ENCODE data around the gene SEMA3F.
A peak's percentile ranks its signal among the peaks of the same experiment; 100 is the strongest.
"Not testable (repeated sequence)": the region's sequence is repeated elsewhere in the genome, so short reads cannot be mapped to it uniquely, and the experiment has no call there.

SEMA3F gene

DNA sequence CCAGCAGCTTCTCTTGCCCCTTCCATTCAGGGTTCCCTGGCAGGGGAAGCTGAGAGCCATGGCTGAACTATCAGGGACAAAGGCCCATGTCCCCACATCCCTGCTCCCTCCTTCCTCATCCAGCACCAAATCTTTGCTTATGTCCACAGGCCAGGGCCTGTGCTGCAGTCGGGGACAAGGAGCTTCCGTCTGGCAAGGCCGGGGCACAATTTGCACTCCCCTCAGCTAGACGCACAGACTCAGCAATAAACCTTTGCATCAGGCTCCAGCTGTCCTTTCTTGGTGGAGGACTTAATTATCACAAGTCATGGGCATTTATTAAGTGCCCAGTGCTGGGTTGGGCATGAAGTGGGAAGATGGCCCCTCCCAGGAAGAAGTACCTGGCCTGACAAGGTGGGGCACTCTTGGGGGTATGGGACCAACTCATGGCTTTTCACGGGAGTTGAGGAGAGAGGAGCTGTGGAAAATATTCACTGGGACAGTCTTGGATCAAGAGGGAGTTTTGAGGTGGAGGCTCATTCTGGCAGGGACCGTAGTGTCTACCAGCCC, 41.2 kb downstream of the SEMA3F start:
- ATAC-seq = no peak
- peaks cover 8% of the 10 kb centered on the region for H3K4me1 Mint-ChIP-seq
- H3K4me3 Mint-ChIP-seq = no peak overlapping the region

DNA sequence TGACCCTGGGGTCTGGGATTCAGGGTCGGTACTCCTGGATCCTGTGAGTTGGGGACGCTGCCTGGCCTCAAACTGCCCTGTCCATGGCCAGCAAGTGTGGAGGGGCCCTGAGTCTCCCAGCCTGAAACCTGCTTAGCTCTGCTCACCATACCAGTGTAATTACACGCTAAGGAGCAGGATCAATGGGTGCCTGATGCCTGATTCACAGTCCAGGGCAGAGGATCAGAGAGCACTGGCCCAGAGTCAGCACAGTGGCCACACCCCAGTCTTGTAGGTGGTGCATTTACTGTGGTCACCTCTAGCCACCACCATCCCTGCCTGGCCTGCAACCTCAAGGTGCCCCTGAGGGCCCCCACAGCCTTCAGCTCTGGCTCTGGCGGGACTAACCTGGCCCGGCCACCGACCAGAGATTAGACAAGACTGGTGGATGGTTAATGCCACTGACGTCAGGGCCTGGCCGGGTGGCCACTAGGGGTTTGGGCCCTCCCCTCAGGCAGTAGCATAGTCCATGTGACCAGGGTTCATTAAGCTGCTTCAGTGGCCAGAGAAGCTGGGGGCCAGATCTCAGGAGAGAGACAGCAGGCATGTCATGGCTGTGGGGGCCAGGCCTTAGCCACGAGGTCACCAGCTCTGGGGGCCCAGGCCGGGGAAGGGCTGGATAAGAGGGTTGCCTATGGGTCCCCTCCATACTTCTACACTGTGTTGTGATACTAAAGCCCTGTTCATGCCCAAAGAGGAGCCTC, 46.6 kb downstream of the SEMA3F start:
- H3K36me3 Mint-ChIP-seq = no peaks in the 10 kb centered on the region
- no peak overlapping the region for H3K4me3 Mint-ChIP-seq
- peaks cover 73% of the 10 kb centered on the region for H3K27me3 Mint-ChIP-seq
- no peak overlapping the region for H3K27ac Mint-ChIP-seq
- ATAC-seq = no peak
- H3K9me3 Mint-ChIP-seq = no peaks in the 10 kb centered on the region
- H3K4me1 Mint-ChIP-seq = no peaks in the 10 kb centered on the region

More for the DNA sequence above, 41.2 kb downstream of the SEMA3F start:
- H3K9me3 Mint-ChIP-seq = no peaks in the 10 kb centered on the region
- no peaks in the 10 kb centered on the region for H3K36me3 Mint-ChIP-seq
- no peak overlapping the region for H3K27ac Mint-ChIP-seq
- H3K27me3 Mint-ChIP-seq = peaks cover 42% of the 10 kb centered on the region

DNA sequence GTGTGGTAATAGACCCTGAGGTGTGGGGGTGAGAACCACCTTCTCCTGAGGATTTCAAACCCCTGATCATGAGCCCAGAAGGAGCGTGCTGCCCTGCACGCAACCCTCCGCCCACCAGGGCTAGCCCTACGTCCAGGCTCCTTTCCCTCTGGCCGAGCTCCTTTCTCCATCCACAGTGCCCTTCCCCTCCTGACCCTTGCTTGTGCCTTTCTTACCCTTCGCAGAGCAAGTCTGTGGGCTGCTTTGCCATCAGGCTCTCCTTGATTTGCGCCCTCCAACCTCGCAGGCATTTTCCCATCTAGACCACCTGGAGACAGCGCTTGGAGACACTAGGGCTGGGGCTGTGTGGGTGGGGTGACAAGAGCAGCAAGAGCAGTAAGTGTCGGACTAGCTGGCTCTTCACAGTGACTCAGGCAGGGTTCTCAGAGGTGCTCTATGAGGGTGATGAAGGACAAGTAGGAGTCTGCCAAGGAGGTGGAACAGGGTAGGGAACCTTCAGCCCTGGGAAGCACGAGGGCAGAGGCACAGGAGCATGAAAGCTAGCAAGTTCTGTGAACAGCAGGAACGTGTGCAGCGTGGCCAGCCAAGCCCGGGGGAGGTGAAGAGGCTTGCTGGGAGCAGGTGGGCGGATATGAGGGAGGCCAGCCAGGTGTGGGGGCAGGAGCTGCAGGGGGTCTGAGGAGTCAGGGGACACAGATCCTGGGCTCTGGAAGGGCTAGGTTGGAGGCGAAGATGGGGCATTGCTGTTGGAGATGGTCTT, 47.4 kb downstream of the SEMA3F start:
- no peak for ATAC-seq
- H3K27me3 Mint-ChIP-seq = peaks cover 79% of the 10 kb centered on the region
- no peak overlapping the region for H3K27ac Mint-ChIP-seq
- H3K36me3 Mint-ChIP-seq = no peaks in the 10 kb centered on the region
- no peak overlapping the region for H3K4me3 Mint-ChIP-seq
- no peaks in the 10 kb centered on the region for H3K4me1 Mint-ChIP-seq
- H3K9me3 Mint-ChIP-seq = no peaks in the 10 kb centered on the region

DNA sequence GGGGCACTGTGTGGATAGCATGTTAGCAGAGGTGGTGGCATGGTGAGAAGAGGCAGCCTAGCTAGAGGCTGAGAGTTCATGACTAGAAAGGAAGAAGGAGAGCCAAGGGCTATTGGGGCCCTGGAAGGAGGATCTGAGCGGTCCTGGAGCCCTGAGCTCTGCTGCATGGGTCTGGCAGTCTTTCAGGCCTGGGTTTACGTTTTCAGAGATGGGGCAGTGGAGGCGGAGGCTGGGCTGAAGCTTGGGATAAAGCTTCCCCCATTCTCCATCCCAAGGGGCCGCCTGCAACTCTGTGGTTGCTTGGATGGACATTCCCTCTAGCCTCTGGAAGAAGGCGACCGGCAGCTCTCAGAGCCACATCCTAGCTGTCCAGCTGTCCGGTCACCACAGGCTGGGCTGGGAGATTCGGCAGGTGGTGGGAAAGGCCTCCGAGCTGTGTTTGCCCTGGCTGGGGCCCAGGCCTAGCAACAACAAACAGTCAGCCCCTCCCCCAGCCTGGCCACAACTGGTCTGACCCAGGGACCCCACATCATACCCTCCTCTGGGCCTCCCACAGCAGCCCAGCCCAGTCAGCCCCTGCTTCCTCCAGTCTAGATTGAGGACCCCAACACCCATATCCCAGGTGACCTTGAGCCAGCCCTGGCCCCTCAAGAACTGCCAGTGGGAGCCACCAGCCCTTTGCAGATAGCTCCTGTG, 48.1 kb downstream of the SEMA3F start:
- ATAC-seq = no peak
- Mint-ChIP-seq H3K9me3 (no peaks in the 10 kb centered on the region), H3K27ac (no peak overlapping the region), H3K36me3 (no peaks in the 10 kb centered on the region), H3K4me3 (no peak overlapping the region), H3K4me1 (no peaks in the 10 kb centered on the region), H3K27me3 (peaks cover 85% of the 10 kb centered on the region)

DNA sequence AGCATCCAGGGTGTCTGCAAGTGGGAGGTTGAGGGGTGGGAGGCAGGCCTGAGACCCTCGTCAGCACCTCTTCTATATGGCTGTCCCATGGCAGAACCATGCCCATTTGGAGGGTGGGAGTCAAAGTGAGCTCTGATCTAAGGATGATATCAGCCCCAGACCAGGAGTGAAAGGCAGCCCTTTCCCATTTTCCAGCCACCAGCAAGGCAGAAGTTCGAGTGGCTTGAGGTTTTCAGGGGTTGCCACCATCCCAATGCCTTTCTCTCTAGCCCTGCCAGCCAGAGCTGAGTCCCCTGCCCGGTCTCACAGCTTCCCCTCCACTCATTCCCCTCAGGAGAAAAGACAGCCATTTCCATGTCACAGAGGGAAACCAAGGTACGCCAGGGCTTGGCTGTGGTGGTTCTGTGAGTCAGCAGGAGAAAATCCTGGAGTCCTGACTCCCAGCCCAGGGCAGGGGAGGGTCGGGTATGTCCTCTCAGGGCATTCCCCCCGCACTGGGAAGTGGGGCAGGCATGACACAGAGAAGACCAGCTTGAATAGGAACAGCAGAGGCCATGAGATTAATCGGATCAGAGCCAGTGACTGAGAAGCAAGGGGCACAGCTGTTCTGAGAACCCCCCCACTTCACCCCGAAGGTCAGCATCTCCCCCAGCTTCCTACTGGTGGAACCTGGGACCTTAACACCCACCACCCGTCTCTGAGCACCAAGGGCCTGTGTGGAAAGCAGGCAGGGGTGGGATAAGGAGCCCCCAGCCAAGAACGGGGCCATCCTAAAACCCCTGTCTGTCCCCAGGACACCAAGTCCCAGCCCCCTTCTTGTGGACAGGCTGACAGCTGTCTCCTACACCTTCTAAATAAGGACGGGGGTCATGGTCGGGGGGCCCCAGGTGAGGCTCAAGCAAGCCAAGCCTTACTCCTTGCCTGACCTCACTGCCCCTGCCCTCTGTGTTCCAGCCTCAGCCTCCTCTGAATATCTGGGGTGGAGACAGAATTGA, 49.0 kb downstream of the SEMA3F start:
- H3K4me3 Mint-ChIP-seq = no peak overlapping the region
- no peaks in the 10 kb centered on the region for H3K36me3 Mint-ChIP-seq
- no peak for ATAC-seq
- no peak overlapping the region for H3K27ac Mint-ChIP-seq
- no peaks in the 10 kb centered on the region for H3K4me1 Mint-ChIP-seq
- peaks cover 85% of the 10 kb centered on the region for H3K27me3 Mint-ChIP-seq
- H3K9me3 Mint-ChIP-seq = no peaks in the 10 kb centered on the region

DNA sequence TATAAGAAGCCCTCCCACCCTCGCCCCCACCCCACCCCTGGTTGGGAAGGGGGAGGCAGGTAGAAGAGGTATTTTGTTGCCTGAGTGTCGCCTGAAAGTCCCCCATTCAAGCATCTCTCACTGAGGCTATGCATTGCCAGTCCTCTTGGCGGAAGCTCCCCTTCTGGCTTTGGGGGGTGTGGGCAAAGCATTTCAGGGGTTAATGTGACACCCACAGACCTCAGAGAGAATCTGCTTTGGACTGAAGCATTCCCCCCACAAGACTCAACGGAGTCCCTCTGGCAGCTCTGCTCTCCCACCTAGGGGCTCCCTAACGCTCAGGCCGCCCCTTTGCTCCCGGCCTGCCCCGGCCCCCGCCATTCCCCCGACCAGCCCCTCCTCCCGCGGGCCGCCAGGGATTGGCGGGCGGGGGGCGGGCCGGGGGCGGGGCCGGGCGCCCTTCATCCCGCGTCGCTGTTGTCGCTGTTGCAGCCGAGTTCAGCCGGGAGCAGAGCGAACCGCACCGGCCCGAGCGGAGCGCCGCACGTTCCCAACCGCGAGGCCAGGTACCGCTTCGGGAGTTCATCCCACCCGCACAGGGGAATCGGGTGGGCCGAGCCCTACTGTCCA, 49.8 kb downstream of the SEMA3F start, which contains the start of gene SLC38A3:
Gene SLC38A3, plus strand, starts transcription at position 468 of the 609 bp plus-strand sequence. CDS start 8,929 bp downstream, outside the sequence.
- peak within 1 kb of the TSS; percentile 35 for H3K4me3 Mint-ChIP-seq
- no peaks in the 10 kb centered on the region for H3K36me3 Mint-ChIP-seq
- ATAC-seq = no peak
- no peaks in the 10 kb centered on the region for H3K4me1 Mint-ChIP-seq
- H3K27ac Mint-ChIP-seq = no peak within 1 kb of the TSS
- peaks cover 84% of the 10 kb centered on the region for H3K27me3 Mint-ChIP-seq
- H3K9me3 Mint-ChIP-seq = no peaks in the 10 kb centered on the region

DNA sequence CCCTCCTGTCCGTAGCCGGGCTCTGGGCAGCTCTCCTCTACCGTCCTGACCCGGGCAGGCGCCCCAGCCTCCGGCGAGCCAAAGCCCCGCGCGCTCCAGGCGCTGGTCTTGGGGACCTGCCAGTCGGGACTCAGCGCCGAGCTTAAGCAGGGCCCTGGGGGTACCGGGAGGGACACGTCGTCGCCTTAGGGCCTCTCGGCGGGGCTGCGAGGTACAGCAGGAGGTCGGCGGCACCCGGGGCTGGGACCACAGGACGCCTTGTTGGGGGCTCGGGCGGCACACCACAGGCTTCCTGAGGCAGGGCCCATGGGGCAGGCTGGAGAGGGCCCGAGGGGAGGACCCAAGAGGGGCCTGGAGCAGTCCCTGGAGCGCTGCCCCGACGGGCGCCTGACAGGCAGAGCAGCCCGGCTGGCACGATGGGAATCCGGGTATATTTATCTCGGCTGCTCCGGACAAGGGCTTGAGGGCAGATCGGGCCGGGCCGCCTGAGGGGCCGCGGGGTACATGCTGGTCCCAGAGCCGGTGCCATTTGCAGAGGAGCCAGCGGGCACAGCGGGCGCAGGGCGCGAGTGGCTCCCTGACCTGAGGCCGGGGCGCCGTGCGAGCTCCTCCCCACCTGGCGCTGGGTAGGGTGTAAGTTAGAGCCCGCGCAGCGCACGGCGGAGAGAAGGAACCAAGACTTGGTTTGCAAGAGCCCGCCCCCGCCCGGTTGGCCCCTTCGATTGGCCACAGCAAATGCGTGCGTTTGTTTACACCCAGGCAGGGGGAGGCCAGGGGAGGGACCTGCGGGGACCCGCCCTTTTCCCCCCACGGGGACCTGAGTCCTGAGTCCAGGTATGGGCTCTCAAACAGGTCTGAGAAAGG, 50.5 kb downstream of the SEMA3F start:
- Mint-ChIP-seq H3K27ac (no peak overlapping the region), H3K4me1 (no peaks in the 10 kb centered on the region), H3K27me3 (peaks cover 80% of the 10 kb centered on the region), H3K4me3 (peak overlapping the region; percentile 35), H3K36me3 (no peaks in the 10 kb centered on the region), H3K9me3 (no peaks in the 10 kb centered on the region)
- peak; percentile 56 for ATAC-seq

DNA sequence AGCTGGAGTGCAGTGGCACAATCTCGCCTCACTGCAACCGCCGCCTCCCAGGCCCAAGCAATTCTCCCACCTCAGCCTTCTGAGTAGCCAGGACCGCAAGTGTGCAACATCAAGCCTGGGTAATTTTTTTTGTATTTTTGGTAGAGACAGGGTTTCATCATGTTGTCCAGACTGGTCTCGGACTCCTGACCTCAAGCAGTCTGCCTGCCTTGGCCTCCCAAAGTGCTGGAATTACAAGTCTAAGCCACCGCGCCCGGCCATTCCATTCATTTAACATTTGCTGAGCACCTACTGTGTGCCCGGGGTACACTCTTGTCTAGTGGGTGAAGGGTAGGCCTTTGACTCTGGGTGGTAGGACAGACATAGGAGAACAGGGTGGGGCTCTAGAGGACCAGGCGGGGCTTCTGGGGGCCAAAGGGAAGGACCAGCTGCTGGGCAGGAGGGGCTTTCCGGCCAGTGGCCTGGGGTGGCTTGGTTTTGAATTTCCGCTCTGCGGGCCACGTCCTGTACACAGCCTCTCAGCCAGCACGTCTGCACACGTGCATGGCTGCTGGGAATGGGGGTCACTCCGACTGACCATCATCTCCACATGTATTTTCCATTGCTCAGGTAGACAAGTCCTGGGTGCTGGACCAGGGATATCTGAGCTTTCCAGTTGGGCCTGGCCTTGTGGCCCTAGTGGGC, 52.4 kb downstream of the SEMA3F start:
- H3K4me1 Mint-ChIP-seq = no peaks in the 10 kb centered on the region
- peaks cover 69% of the 10 kb centered on the region for H3K27me3 Mint-ChIP-seq
- H3K4me3 Mint-ChIP-seq = no peak overlapping the region
- H3K36me3 Mint-ChIP-seq = no peaks in the 10 kb centered on the region
- H3K9me3 Mint-ChIP-seq = no peaks in the 10 kb centered on the region
- no peak overlapping the region for H3K27ac Mint-ChIP-seq
- no peak for ATAC-seq

DNA sequence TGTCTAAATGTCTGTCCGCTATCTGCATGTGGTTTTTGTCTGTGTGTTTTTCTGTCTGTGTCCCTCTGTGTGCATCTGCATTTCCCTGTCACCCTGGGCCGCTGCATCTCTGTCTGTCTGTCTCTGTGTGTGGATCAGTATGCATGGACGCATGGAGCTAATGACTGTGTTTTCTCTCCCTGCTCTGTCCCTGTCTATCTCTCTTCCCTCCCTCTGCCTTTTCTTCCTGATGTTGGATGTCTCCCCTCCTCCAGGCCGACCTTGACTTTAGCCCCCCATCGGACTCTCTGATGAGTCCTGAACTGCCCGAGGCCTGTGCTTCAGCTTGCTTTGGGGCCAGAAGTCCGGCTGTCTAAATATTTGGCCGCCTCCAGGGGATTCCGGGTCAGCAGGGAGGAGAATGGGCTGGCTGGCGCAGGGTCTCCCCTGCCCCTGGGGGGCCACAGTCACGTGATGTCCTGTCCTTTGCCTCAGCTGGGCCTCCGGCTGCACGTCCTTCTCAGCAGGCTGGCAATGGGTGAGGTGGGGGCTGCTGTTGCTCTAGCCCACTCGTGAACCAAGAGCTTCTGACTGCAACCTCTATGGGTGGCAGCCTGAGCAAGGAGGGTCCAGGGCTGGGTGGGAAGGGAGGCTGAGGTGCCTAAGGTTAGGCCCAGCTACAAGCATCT, 53.7 kb downstream of the SEMA3F start:
- Mint-ChIP-seq H3K36me3 (no peaks in the 10 kb centered on the region), H3K4me1 (no peaks in the 10 kb centered on the region), H3K4me3 (no peak overlapping the region), H3K27me3 (peaks cover 69% of the 10 kb centered on the region), H3K27ac (no peak overlapping the region), H3K9me3 (no peaks in the 10 kb centered on the region)
- ATAC-seq = no peak

DNA sequence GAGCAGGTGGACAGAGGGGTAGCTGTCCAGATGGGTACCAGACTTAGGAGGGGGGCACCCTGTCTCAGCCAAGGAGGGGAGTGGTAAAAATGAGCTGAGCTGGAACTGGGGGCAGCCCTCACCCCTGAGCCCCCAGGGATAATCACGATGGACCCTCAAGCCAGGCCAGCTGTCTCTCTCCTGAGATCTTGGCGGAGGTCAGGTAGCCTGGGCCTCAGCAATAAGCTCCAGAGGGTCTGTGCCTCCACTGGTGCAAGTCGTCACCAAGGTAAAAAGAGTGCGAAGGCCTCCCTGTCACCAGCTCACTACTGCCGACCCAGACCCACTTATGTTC, 55.0 kb downstream of the SEMA3F start:
- H3K4me3 Mint-ChIP-seq = no peak overlapping the region
- H3K27me3 Mint-ChIP-seq = peaks cover 69% of the 10 kb centered on the region
- no peaks in the 10 kb centered on the region for H3K9me3 Mint-ChIP-seq
- ATAC-seq = no peak
- H3K4me1 Mint-ChIP-seq = no peaks in the 10 kb centered on the region
- H3K27ac Mint-ChIP-seq = no peak overlapping the region
- H3K36me3 Mint-ChIP-seq = no peaks in the 10 kb centered on the region

DNA sequence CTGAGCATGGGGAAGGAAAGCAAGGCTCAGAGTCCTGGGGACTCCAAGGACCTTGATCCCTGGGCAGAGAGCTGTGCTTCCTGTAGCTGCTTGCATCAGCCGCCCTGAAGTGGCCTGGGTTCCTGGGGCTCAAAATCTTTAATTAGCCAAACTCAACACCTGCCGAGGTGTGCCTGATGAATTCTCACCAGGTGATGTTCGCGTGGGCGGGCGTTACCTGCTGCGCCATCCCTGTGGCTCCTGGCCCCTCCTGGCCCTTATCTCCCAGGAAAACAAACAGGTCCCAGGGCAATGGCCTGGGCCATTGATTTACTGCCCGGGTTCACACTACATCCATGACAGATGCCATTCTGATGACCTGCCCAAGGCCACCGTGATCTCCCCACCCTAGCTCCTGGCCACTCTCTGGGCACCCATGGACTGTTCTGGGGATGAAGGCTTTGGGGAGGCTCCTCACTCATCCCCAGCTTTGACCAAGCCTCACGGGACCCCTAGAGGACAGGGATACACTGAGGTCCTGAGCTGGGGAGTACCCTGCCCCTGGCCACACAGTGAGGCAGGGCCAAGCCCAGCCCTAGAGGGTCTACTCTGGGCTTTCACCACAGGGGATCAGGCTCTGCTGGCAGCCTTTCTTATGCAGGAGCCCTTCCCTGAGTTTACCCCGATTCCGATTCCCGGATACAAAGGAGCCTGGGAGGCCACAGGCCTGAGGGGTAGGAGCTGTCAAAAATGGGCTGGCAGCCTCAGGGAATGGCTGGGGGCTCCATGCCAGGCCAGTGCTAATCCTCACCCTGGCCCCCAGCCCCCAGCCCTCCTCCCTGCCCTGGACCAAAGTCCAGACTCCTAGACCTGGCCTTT, 55.6 kb downstream of the SEMA3F start:
- Mint-ChIP-seq H3K36me3 (no peaks in the 10 kb centered on the region), H3K27me3 (peaks cover 68% of the 10 kb centered on the region), H3K4me3 (no peak overlapping the region), H3K9me3 (no peaks in the 10 kb centered on the region), H3K4me1 (no peaks in the 10 kb centered on the region), H3K27ac (no peak overlapping the region)
- ATAC-seq = no peak

DNA sequence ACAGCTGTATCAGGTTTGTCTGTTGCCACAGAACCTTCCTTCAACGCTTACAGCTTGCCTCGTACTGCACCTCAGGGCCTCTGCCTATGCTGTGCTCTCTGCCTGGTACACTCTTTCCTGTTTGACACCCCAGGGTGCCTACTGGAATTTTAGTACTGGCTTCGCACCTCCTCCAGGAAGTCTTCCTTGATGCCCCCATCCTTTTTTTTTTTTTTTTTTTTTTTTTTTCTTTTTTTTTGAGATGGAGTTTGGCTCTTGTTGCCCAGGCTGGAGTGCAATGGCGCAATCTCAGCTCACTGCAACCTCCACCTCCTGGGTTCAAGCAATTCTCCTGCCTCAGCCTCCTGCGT, 56.2 kb downstream of the SEMA3F start:
- H3K9me3 Mint-ChIP-seq, H3K4me1 Mint-ChIP-seq, H3K27ac Mint-ChIP-seq, H3K36me3 Mint-ChIP-seq, ATAC-seq, H3K4me3 Mint-ChIP-seq: not testable (repeated sequence)
- peaks cover 64% of the 10 kb centered on the region for H3K27me3 Mint-ChIP-seq

Measured in stimulated activated memory B cell treated with anti-CD40 and anti-IgM and Interleukin-4, amounts not matched to agents 10 μg/mL and 1 μg/mL and 100 μg/mL, for 72 hours (primary cell).